NCI-H1436 (cell line): Measurements from ENCODE around the gene CCNT1.
"Not testable (repeated sequence)": the region's sequence is repeated elsewhere in the genome, so short reads cannot be mapped to it uniquely, and the experiment has no call there.

Experiments used
- DNase-seq: peaks from one replicate; lab custom pipeline; 2025; lab: John Stamatoyannopoulos, UW

Gene CCNT1

GRCh38 chr12:48691826-48692487, 24.6 kb downstream of the CCNT1 start:
- no peak for DNase-seq

- no peak for DNase-seq
Measured at GRCh38 chr12:48690990-48691389, 25.5 kb downstream of the CCNT1 start.

GRCh38 chr12:48690436-48690835, 26.1 kb downstream of the CCNT1 start:
- DNase-seq = no peak

- DNase-seq = no peak
Measured at GRCh38 chr12:48688836-48689235, 27.7 kb downstream of the CCNT1 start.

GRCh38 chr12:48687592-48687991, 28.9 kb downstream of the CCNT1 start:
- no peak for DNase-seq

- DNase-seq = no peak
Measured at GRCh38 chr12:48686615-48687334, 29.7 kb downstream of the CCNT1 start.

GRCh38 chr12:48686037-48686595, 30.4 kb downstream of the CCNT1 start:
- no peak for DNase-seq

- no peak for DNase-seq
Measured at GRCh38 chr12:48683534-48683933, 33.0 kb downstream of the CCNT1 start.

- DNase-seq = no peak
Measured at GRCh38 chr12:48682927-48683326, 33.6 kb downstream of the CCNT1 start.

- not testable (repeated sequence) for DNase-seq
Measured at GRCh38 chr12:48682533-48682905, 34.0 kb downstream of the CCNT1 start.

- peak; percentile 97 for DNase-seq
Measured at GRCh38 chr12:48681710-48682532, 34.6 kb downstream of the CCNT1 start, which contains the start of gene KANSL2. Gene KANSL2, minus strand, starts transcription at chr12:48682238. Its CDS starts 606 bp downstream, at chr12:48681632.

GRCh38 chr12:48681399-48681709, 35.2 kb downstream of the CCNT1 start:
- DNase-seq = no peak

GRCh38 chr12:48680861-48681260, 35.6 kb downstream of the CCNT1 start:
- no peak for DNase-seq

GRCh38 chr12:48678551-48679185, 37.8 kb downstream of the CCNT1 start:
- no peak for DNase-seq

GRCh38 chr12:48671231-48671856, 45.2 kb downstream of the CCNT1 start:
- no peak for DNase-seq

GRCh38 chr12:48668996-48669395, 47.5 kb downstream of the CCNT1 start:
- no peak for DNase-seq

- DNase-seq = no peak
Measured at GRCh38 chr12:48659863-48660262, 56.6 kb downstream of the CCNT1 start.

GRCh38 chr12:48651681-48652080, 64.8 kb downstream of the CCNT1 start:
- DNase-seq = no peak

- not testable (repeated sequence) for DNase-seq
Measured at GRCh38 chr12:48645354-48645753, 71.2 kb downstream of the CCNT1 start.

- DNase-seq = no peak
Measured at GRCh38 chr12:48643011-48643410, 73.5 kb downstream of the CCNT1 start.

GRCh38 chr12:48641752-48642555, 74.6 kb downstream of the CCNT1 start:
- not testable (repeated sequence) for DNase-seq
